EL (cell line): ENCODE measurements around the gene GJB4.

ENCODE experiments used
- DNase-seq: peaks from one replicate; pipeline ENCODE4 v3.0.0-alpha.2; 2016

The GJB4 gene

DNA sequence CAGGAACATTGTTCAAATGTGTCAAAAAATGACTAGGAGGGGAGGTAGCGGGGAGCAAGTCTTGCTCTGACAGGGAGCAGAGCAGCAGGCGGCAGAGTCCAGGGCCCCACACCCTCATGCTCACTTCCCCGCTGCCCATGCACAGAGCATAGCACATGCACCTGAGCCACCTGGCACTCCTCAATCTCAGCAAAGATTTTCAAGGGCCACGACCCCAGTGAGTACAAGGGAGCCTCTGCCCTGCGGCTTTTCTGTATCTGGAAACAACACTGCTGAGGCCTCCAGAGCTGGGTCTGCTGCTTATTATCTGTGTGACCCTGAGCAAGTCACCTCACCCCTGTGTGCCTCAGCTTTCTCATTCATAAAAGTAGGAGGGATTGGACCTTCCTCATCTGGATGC is 20.4 kb downstream of the GJB4 start:
- DNase-seq: no peak

DNA sequence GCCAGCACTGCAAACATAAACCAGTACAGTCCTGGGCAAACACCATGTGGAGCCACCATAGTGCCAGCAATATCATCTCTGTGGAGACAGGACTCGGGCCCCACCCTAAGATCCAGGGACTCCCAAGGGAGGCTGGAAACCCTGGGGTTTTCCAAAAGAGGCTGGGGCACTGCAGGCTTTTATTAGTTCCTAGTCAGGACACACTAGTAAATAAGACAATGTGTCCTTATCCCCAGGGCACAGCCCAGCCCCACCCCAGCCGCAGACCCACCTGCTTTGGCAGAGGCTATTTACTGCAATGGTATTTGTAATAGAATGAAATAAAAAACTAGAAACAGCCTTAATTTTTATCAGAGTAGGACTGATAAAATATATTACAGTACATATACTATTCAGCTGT is 21.0 kb downstream of the GJB4 start:
- no peak for DNase-seq

DNA sequence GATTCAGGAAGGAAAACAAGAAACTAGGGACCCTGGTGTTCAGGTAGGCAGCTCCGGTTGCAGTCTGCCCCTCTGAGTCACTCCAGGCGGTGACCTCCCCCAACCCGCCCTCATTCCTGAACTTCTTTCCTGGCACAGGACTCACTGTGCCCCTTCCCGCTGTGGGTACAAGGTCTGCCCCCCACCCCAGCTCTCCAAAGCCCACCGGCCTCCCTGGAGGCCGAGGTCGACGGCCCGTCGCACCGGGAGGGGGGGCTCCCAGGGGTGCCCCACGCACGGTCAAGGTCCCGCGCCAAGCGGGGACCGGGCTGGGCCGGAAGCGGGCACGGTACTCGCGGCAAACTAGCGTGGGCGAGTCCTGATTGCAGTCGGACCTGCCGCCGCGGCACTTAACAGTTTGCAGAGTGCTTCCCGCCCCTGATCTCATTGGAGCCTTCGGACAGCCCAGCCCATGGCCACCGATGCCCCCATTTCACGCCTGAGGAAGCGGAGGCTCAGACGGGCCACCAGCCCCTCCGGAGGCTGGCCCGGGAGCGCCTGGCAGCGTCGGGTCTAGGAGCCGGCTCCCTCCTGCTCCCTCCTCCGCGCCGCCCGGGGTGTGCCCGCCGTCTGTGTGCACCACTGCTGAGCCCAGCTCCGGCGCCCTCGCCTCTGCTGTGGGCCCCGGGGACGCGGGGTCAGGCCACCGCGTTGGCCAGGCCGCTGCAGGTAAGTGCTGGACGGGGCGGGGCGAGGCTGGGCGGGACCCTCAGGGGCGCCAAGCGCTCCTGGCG is 21.7 kb downstream of the GJB4 start, which contains the start of gene GJB3:
GJB3 (plus strand) TSS at position 144 of the 773 bp plus-strand sequence. CDS start 3,549 bp downstream, outside the sequence.
- no peak for DNase-seq

DNA sequence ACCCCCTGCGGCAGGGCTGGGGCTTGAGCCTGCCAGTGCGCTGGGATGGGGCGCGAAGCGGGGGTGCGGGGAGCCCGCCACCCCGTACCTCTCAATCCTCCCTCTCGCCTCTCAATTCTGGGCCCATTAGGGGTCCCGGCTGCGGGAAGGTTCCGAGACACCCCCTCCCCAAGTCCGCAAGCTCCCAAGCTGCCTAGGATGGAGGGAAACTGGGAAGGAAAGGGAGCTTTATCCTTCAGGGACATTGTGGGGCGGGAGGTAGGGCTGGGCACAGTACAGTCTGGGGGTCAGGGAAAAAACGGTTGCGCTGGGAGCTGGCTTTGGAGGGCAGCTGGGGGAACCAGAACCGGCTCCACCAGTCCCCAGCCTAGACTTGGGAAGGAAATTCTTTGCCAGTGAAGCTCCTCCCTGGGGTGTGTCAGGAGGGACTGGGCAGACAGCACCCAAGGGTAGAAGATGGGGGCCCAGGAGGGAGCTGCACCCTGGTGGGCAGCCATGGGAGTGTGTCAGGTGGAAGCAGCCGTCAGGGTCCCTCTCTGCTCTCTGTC is 22.4 kb downstream of the GJB4 start:
- DNase-seq: no peak

DNA sequence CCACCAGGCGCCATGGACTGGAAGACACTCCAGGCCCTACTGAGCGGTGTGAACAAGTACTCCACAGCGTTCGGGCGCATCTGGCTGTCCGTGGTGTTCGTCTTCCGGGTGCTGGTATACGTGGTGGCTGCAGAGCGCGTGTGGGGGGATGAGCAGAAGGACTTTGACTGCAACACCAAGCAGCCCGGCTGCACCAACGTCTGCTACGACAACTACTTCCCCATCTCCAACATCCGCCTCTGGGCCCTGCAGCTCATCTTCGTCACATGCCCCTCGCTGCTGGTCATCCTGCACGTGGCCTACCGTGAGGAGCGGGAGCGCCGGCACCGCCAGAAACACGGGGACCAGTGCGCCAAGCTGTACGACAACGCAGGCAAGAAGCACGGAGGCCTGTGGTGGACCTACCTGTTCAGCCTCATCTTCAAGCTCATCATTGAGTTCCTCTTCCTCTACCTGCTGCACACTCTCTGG is 25.2 kb downstream of the GJB4 start:
- no peak for DNase-seq

DNA sequence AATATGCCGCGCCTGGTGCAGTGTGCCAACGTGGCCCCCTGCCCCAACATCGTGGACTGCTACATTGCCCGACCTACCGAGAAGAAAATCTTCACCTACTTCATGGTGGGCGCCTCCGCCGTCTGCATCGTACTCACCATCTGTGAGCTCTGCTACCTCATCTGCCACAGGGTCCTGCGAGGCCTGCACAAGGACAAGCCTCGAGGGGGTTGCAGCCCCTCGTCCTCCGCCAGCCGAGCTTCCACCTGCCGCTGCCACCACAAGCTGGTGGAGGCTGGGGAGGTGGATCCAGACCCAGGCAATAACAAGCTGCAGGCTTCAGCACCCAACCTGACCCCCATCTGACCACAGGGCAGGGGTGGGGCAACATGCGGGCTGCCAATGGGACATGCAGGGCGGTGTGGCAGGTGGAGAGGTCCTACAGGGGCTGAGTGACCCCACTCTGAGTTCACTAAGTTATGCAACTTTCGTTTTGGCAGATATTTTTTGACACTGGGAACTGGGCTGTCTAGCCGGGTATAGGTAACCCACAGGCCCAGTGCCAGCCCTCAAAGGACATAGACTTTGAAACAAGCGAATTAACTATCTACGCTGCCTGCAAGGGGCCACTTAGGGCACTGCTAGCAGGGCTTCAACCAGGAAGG is 25.8 kb downstream of the GJB4 start:
- no peak for DNase-seq

DNA sequence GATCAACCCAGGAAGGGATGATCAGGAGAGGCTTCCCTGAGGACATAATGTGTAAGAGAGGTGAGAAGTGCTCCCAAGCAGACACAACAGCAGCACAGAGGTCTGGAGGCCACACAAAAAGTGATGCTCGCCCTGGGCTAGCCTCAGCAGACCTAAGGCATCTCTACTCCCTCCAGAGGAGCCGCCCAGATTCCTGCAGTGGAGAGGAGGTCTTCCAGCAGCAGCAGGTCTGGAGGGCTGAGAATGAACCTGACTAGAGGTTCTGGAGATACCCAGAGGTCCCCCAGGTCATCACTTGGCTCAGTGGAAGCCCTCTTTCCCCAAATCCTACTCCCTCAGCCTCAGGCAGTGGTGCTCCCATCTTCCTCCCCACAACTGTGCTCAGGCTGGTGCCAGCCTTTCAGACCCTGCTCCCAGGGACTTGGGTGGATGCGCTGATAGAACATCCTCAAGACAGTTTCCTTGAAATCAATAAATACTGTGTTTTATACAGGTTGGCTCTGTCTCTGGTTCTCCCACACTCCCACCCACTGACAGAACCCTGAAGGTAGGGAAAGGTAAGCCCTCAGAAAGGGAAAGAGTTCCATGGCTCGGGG is 26.4 kb downstream of the GJB4 start:
- DNase-seq: no peak

DNA sequence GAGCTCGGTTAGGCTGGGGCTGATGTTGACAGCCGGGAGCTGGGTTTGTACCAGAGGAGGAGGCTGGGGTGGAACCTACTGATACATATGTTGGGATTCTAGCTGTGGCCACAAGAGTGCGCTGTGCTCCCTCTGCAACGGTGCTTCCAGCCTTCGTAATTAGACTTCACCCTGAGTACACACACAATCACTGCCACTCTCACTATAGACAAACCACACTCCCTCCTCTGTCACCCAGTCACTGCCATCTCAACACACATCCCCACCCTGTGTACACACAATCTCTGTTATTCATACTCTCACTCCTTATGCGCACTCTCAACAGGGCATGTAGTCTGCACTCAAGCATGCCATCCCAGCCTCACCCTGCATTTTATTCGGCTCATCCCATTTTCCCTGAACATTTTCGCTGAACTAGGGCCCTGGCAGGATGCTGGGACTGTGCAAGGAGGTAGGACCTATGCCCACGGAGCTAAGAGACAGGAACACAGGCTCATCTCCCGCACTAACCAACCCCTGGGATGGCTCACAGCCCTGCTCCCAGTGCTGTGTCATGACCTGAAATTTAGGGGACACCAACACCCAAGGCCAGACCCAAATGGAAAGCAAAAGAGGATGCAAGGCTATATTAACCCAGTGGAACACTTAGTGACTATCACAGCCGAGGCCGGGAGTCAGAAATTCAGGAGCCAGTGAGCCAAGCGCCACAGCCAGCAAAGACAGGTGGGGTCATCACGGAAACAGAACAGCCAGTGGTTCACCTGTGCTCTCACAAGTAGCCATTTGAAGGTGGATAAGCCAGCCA is 27.2 kb downstream of the GJB4 start:
- peak; percentile 67 for DNase-seq

DNA sequence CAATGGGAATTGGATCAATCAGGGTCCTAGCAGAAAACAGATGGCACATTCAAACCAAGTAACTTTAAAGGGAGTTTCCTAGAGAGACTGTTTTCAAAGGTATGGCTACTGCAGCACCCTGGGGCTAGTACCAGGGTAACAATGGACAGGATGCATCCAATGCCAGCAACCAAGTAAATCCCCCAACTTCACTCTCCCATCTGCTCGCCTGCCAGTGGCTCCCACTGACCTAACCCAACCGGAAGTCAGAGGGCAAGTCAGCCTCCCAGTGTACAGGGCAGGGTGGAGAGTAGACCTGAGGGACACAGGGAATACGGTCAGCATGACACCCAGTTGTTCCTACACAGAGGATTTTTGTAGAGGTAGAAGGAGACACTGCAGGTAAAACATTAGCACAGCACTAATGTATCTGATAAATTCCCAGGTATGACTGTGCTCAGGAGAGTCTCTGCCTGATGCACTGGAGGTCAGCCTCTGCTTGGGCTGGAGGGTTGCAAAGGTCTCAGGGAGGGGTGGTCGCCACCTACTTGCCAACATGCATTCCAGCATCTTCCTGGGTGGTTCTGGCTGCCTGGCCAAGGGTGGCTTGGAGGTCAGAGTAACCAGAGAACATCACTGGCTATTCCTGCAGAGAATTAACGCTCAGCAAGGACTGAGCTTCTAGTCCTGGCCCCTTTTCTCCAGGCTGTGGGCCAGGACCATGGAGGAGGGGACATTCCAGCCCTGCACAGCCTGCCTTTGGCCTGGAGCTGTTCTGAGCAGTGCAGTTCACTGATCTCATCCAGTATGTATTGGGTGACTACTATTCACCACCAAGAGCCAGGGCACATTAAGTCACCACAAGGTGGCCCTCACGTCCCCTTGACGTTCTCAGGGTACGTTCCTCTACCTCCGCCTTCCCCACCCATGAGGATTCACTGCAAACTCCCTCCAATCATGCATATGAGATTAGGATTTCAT is 28.2 kb downstream of the GJB4 start:
- DNase-seq: peak; percentile 49

DNA sequence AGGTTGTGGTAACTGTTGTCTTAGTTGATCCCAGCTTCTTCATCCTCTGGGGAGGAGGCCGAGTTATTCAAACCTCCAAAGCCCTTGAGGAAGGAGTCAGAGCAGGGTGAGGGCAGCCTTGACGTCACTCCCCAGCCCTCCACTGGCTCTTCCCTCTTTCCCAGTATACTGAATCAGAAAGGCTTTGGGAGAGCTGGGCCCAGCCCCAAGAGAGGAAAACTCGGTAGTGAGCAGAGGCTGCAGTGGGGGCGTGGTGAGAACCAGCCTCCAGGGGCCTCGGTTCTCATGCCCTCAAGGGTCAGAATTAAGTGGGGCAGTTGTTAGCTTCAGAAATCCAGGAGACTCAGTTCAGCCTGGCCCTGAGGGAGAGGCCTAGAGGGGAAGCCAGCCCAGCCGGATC is 31.4 kb downstream of the GJB4 start:
- no peak for DNase-seq

DNA sequence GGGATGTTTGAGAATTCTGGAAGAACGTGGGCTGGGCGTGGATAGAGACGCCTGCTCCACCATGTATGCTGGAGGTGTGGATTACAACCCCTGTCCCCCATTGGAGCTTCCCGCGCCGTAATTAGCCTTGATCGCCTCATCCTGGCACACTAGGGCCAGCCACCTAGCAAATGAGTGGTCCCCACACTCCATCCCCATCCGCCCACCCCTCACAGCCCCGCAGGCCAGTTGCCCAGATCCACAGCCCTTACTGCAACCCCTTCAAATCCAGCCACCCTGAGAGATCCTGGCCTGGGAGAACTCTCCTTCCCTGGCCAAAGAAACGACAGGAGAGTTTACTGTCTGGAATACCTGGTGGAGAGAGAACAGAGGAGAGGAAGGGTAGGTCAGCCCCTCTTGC is 32.9 kb downstream of the GJB4 start:
- no peak for DNase-seq

DNA sequence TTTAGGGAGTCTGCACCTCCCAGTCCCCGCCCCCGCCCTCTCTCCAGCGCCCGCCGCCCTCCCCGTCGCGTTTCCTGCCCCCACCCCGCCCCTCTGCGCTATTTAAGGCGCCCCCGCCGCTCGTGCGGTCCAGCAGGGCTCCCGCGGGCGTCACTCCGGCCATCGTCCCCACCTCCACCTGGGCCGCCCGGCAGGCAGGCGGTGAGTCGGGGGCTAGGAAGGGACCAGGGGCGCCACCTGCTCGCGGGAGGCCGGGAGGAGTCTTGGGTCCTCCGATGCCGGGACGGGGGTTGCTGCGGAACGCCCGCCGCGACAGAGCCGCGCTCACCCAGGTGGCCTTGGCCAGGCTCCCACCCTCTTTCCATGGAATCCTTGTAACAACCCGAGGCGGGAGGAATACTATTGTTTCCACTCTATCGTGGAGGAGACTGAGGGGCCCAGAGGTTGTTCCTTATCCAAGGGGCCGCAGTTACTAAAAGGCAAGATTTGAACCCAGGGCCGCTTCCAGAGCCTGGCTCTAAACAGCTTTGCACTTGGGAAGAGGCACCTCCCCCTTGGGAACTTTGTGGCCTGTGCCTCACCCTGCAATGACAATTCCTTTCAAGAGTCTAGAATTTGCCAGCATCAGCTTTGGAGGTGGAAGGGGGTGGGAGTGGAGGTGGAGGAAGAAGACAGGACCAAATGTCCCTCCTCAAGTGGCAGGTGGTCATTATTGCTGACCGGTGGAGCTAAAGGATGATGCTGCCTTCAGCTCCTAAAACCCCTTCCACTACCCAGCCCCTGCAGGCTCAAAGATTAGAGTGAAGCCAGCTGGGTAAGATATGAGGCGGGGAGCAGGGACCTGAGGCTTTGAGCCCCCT is 33.6 kb downstream of the GJB4 start, which contains the start of gene GJA4:
GJA4 (plus strand) TSS at position 132 of the 860 bp plus-strand sequence. CDS start 1,215 bp downstream, outside the sequence.
- no peak for DNase-seq

DNA sequence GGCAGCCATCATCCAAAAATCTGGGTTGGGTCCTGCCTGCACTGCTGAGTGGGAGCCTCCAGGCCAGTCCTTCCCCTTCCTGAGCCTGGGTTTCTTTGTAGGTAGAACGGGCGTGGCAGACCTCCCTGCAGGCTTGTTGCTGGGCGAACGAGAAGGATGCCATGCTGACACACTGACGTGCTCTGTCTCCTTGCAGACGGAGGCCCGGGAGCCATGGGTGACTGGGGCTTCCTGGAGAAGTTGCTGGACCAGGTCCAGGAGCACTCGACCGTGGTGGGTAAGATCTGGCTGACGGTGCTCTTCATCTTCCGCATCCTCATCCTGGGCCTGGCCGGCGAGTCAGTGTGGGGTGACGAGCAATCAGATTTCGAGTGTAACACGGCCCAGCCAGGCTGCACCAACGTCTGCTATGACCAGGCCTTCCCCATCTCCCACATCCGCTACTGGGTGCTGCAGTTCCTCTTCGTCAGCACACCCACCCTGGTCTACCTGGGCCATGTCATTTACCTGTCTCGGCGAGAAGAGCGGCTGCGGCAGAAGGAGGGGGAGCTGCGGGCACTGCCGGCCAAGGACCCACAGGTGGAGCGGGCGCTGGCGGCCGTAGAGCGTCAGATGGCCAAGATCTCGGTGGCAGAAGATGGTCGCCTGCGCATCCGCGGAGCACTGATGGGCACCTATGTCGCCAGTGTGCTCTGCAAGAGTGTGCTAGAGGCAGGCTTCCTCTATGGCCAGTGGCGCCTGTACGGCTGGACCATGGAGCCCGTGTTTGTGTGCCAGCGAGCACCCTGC is 34.7 kb downstream of the GJB4 start:
- DNase-seq: no peak

DNA sequence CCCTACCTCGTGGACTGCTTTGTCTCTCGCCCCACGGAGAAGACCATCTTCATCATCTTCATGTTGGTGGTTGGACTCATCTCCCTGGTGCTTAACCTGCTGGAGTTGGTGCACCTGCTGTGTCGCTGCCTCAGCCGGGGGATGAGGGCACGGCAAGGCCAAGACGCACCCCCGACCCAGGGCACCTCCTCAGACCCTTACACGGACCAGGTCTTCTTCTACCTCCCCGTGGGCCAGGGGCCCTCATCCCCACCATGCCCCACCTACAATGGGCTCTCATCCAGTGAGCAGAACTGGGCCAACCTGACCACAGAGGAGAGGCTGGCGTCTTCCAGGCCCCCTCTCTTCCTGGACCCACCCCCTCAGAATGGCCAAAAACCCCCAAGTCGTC is 35.2 kb downstream of the GJB4 start:
- DNase-seq: no peak

DNA sequence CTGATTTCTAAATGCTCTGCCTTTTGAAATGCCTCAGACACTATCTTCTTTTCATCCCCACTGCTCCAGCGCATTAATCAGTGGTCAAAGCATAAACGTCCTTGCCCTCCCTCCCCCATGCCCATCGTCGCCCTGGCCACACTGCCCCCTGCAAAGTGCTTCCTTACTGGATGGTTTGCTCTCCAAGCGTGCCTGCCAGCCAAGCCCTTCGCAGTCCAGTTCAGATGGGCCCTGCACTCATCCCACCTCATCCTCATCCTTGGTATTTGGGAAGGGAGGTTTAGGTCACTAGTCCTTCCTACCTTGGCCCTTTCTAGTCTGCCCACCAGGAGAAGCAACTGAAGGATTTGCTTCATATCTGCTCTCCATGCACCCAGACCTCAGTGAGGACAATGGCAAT is 36.4 kb downstream of the GJB4 start:
- DNase-seq: no peak

DNA sequence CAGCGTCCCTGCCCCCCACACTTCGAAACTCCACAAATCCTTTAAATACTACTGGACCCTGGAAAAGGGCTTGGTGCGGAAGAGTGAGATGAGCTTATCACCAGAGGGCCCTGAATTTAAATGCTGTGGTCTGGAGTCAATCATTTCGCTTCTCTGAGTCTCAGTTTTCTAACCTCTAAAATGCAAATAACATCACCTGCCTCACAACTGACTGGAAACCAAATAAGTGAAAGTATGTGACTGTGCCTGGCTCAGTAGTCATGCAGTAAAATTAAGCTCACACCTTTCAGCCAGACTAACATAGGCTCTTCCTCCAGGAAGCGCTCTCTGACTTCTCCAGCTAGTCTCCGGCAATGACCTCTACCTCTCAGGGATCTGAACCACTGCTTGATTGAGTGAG is 37.5 kb downstream of the GJB4 start:
- no peak for DNase-seq

DNA sequence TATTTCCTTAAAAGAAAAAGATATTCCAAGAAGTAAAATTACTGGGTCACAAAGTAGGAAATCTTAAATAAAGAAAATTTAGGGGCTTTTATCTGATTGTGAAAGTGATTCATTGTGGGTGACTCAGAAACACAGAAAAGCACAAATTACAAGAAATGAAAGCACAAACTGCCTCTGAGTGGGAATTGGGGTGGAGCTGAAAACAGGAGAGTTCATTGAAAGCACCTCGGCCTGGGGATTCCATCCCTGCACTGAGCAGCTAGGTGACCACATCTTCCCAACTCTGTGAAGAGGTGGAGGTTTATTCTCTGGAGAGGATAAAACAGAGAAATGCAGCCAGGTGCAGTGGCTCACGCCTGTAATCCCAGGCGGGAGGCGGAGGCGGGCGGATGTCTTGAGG is 40.7 kb downstream of the GJB4 start:
- DNase-seq: no peak

DNA sequence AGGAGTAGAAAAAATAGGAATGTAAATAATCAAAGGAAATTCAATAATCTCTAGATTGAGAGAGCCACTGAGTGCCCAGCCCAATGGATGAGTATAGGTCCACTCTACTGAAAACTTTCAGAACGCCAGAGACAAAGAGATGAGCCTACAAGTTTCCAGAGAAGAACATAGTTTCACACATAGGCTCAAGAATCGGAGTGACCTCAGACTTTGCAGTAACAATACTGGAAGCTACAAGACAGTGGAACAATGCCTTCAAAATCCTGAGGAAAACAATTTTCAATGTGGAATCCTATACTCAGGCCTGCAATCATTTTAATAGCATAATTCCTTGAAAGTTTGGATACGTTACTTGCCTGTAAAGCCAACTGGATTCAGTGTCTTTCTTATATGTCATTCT is 44.2 kb downstream of the GJB4 start:
- DNase-seq: no peak

DNA sequence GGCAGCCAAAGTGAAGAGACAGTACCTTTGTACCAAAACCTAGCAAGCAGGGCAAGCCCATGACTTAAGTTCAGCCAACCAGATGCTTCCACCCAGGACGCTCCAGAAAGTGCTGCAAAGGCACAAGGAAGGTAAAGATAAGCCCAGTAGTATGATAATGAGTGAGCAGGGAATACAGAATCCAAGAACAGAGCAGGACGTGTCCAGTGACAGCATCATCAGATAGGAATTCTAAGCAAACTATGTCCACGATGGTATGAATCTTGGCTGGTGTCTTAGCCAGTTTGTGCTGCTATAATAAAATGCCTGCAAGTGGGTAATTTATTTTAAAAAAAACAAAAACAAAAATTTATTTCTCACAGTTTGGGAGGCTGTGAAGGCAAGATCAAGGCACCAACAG is 46.9 kb downstream of the GJB4 start:
- peak; percentile 52 for DNase-seq
